Hepatocyte (in vitro differentiated cells): ENCODE data around the gene CEP164.

Experiments
- CTCF ChIP-seq: fragments of 200-600 bp; sonication (generic); IDR thresholded peaks from 2 replicates; pipeline ENCODE4 v1.5.1; 2016; ENCODE audit warnings: antibody characterized with exemption, mild to moderate bottlenecking; ENCODE audit not compliant: poor library complexity
- EZH2 ChIP-seq: fragments of 200-600 bp; sonication (generic); IDR thresholded peaks from 2 replicates; pipeline ENCODE4 v1.6.1; 2016; ENCODE audit warnings: antibody characterized with exemption, mild to moderate bottlenecking, borderline replicate concordance
- EZH2phosphoT487 ChIP-seq: fragments of 200-600 bp; sonication (generic); IDR thresholded peaks from one replicate; pipeline ENCODE4 v1.6.1; 2018; ENCODE audit warnings: antibody characterized with exemption, mild to moderate bottlenecking, low read depth, moderate library complexity; ENCODE audit not compliant: unreplicated experiment, severe bottlenecking

- TF ChIP-seq CTCF (no peak), EZH2phosphoT487 (no peak), EZH2 (no peak)
Measured at GRCh38 chr11:117278347-117278746, 49.3 kb upstream of the CEP164 start.
